ENCODE data around the gene PPIP5K1.
"Not testable (repeated sequence)": the region's sequence is repeated elsewhere in the genome, so short reads cannot be mapped to it uniquely, and the experiment has no call there.

PPIP5K1 gene

GRCh38 chr15:43589778-43590466, at the start of gene PPIP5K1:
Gene PPIP5K1, minus strand, starts transcription at chr15:43590208. Its CDS starts 5,704 bp downstream, at chr15:43584504.
- H3K9me3 ChIP-seq (ENCODE audit: control insufficient read depth, insufficient read depth, low read length); H3K27ac ChIP-seq (ENCODE audit: low read depth, low read length); H3K9ac ChIP-seq (ENCODE audit: low read depth, low read length); H3K4me1 ChIP-seq (ENCODE audit: control insufficient read depth, insufficient read depth, low read length); H3K4me3 ChIP-seq (ENCODE audit: low read depth, low read length); H3K27me3 ChIP-seq (ENCODE audit: control insufficient read depth, insufficient read depth, low read length); H3K36me3 ChIP-seq (ENCODE audit: control insufficient read depth, insufficient read depth, low read length): not testable (repeated sequence)

- not testable (repeated sequence) for H3K27ac ChIP-seq (ENCODE audit: low read depth, low read length); H3K27me3 ChIP-seq (ENCODE audit: control insufficient read depth, insufficient read depth, low read length); H3K9me3 ChIP-seq (ENCODE audit: control insufficient read depth, insufficient read depth, low read length); H3K4me1 ChIP-seq (ENCODE audit: control insufficient read depth, insufficient read depth, low read length); H3K36me3 ChIP-seq (ENCODE audit: control insufficient read depth, insufficient read depth, low read length); H3K4me3 ChIP-seq (ENCODE audit: low read depth, low read length); H3K9ac ChIP-seq (ENCODE audit: low read depth, low read length)
Observed at GRCh38 chr15:43638464-43639204, 48.6 kb upstream of the PPIP5K1 start.

GRCh38 chr15:43626937-43627336, 36.9 kb upstream of the PPIP5K1 start:
- H3K4me1 ChIP-seq (ENCODE audit: control insufficient read depth, insufficient read depth, low read length); H3K4me3 ChIP-seq (ENCODE audit: low read depth, low read length); H3K27me3 ChIP-seq (ENCODE audit: control insufficient read depth, insufficient read depth, low read length); H3K27ac ChIP-seq (ENCODE audit: low read depth, low read length); H3K9me3 ChIP-seq (ENCODE audit: control insufficient read depth, insufficient read depth, low read length); H3K36me3 ChIP-seq (ENCODE audit: control insufficient read depth, insufficient read depth, low read length); H3K9ac ChIP-seq (ENCODE audit: low read depth, low read length): not testable (repeated sequence)

GRCh38 chr15:43625106-43625505, 35.1 kb upstream of the PPIP5K1 start:
- Histone ChIP-seq H3K4me3 (ENCODE audit: low read depth, low read length) (no peak overlapping the region), H3K36me3 (ENCODE audit: control insufficient read depth, insufficient read depth, low read length) (no peaks in the 10 kb centered on the region), H3K27me3 (ENCODE audit: control insufficient read depth, insufficient read depth, low read length) (no peaks in the 10 kb centered on the region), H3K4me1 (ENCODE audit: control insufficient read depth, insufficient read depth, low read length) (no peaks in the 10 kb centered on the region), H3K9me3 (ENCODE audit: control insufficient read depth, insufficient read depth, low read length) (no peaks in the 10 kb centered on the region), H3K9ac (ENCODE audit: low read depth, low read length) (no peak overlapping the region), H3K27ac (ENCODE audit: low read depth, low read length) (no peak overlapping the region)

GRCh38 chr15:43622068-43622799, 32.2 kb upstream of the PPIP5K1 start:
- H3K27ac ChIP-seq (ENCODE audit: low read depth, low read length); H3K9me3 ChIP-seq (ENCODE audit: control insufficient read depth, insufficient read depth, low read length); H3K36me3 ChIP-seq (ENCODE audit: control insufficient read depth, insufficient read depth, low read length); H3K4me1 ChIP-seq (ENCODE audit: control insufficient read depth, insufficient read depth, low read length); H3K9ac ChIP-seq (ENCODE audit: low read depth, low read length); H3K27me3 ChIP-seq (ENCODE audit: control insufficient read depth, insufficient read depth, low read length); H3K4me3 ChIP-seq (ENCODE audit: low read depth, low read length): not testable (repeated sequence)

- not testable (repeated sequence) for H3K9ac ChIP-seq (ENCODE audit: low read depth, low read length); H3K4me3 ChIP-seq (ENCODE audit: low read depth, low read length); H3K27ac ChIP-seq (ENCODE audit: low read depth, low read length)
Observed at GRCh38 chr15:43618700-43619099, 28.7 kb upstream of the PPIP5K1 start, which contains the start of gene STRC. Gene STRC, minus strand, starts transcription at chr15:43618800. Its CDS starts 78 bp downstream, at chr15:43618722.

GRCh38 chr15:43617750-43618149, 27.7 kb upstream of the PPIP5K1 start:
- not testable (repeated sequence) for H3K27me3 ChIP-seq (ENCODE audit: control insufficient read depth, insufficient read depth, low read length); H3K4me1 ChIP-seq (ENCODE audit: control insufficient read depth, insufficient read depth, low read length); H3K36me3 ChIP-seq (ENCODE audit: control insufficient read depth, insufficient read depth, low read length); H3K9me3 ChIP-seq (ENCODE audit: control insufficient read depth, insufficient read depth, low read length); H3K27ac ChIP-seq (ENCODE audit: low read depth, low read length); H3K9ac ChIP-seq (ENCODE audit: low read depth, low read length); H3K4me3 ChIP-seq (ENCODE audit: low read depth, low read length)

More at GRCh38 chr15:43618700-43619099, 28.7 kb upstream of the PPIP5K1 start, which contains the start of gene STRC:
- H3K4me1 ChIP-seq (ENCODE audit: control insufficient read depth, insufficient read depth, low read length); H3K36me3 ChIP-seq (ENCODE audit: control insufficient read depth, insufficient read depth, low read length); H3K27me3 ChIP-seq (ENCODE audit: control insufficient read depth, insufficient read depth, low read length); H3K9me3 ChIP-seq (ENCODE audit: control insufficient read depth, insufficient read depth, low read length): not testable (repeated sequence)

GRCh38 chr15:43602233-43602632, 12.2 kb upstream of the PPIP5K1 start:
- H3K27me3 ChIP-seq (ENCODE audit: control insufficient read depth, insufficient read depth, low read length) = not testable (repeated sequence)

GRCh38 chr15:43600200-43600599, 10.2 kb upstream of the PPIP5K1 start:
- not testable (repeated sequence) for H3K36me3 ChIP-seq (ENCODE audit: control insufficient read depth, insufficient read depth, low read length); H3K27ac ChIP-seq (ENCODE audit: low read depth, low read length); H3K4me1 ChIP-seq (ENCODE audit: control insufficient read depth, insufficient read depth, low read length); H3K27me3 ChIP-seq (ENCODE audit: control insufficient read depth, insufficient read depth, low read length); H3K9ac ChIP-seq (ENCODE audit: low read depth, low read length); H3K9me3 ChIP-seq (ENCODE audit: control insufficient read depth, insufficient read depth, low read length); H3K4me3 ChIP-seq (ENCODE audit: low read depth, low read length)

More at GRCh38 chr15:43602233-43602632, 12.2 kb upstream of the PPIP5K1 start:
- H3K4me1 ChIP-seq (ENCODE audit: control insufficient read depth, insufficient read depth, low read length); H3K36me3 ChIP-seq (ENCODE audit: control insufficient read depth, insufficient read depth, low read length); H3K9me3 ChIP-seq (ENCODE audit: control insufficient read depth, insufficient read depth, low read length); H3K4me3 ChIP-seq (ENCODE audit: low read depth, low read length); H3K9ac ChIP-seq (ENCODE audit: low read depth, low read length); H3K27ac ChIP-seq (ENCODE audit: low read depth, low read length): not testable (repeated sequence)

GRCh38 chr15:43599131-43599530, 9.1 kb upstream of the PPIP5K1 start:
- H3K4me3 ChIP-seq (ENCODE audit: low read depth, low read length); H3K27me3 ChIP-seq (ENCODE audit: control insufficient read depth, insufficient read depth, low read length); H3K36me3 ChIP-seq (ENCODE audit: control insufficient read depth, insufficient read depth, low read length); H3K9ac ChIP-seq (ENCODE audit: low read depth, low read length); H3K9me3 ChIP-seq (ENCODE audit: control insufficient read depth, insufficient read depth, low read length); H3K27ac ChIP-seq (ENCODE audit: low read depth, low read length); H3K4me1 ChIP-seq (ENCODE audit: control insufficient read depth, insufficient read depth, low read length): not testable (repeated sequence)

Data from HUES48 (cell line).